NCI-H524 treated with DMSO at 0.1 percent for 48 hours (cell line): Measurements from ENCODE around the gene AP1M1.

Experiments used
- DNase-seq: peaks from one replicate; lab custom pipeline; 2025; lab: John Stamatoyannopoulos, UW

The AP1M1 gene

DNA sequence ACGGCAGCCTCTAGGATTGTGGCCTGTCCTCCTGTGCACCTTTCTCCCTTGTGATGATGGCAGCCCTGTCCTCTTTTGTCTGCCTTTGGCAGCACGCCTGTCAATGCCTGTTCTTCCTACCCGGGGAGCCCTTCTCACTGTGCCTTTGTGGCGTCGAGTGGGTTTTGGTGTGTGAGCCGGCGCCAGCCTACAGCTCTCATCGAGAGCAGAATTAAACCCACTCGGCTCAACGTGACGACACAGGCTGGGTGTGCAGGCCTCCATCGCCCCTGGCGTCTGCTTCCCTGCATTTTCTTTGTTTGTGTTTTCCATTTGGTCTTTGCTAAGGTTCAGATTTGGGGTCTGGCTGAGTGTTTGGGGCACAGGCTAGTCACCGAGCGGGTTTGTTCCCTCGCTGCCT is 34.4 kb downstream of the AP1M1 start:
- DNase-seq, result no peak

DNA sequence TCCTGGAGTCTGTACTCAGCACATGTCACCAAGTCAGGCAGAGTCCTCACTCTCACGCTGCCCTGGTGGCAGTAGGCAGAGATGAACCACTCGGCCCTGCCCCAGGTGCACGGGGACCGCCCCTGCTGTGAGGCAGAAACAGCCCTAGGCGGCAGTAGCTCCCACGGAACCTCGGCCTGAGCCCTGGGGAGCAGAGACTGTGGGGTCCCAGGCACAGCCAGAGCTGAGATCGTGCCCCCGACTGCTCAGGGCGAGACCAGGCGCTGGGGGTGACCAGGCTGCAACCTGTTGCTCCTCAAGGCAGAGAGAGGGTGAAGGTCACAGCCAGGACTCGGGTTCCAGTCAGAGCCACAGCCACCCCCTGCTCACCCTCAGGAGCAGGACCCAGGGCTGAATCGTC is 34.9 kb downstream of the AP1M1 start:
- DNase-seq, result no peak

DNA sequence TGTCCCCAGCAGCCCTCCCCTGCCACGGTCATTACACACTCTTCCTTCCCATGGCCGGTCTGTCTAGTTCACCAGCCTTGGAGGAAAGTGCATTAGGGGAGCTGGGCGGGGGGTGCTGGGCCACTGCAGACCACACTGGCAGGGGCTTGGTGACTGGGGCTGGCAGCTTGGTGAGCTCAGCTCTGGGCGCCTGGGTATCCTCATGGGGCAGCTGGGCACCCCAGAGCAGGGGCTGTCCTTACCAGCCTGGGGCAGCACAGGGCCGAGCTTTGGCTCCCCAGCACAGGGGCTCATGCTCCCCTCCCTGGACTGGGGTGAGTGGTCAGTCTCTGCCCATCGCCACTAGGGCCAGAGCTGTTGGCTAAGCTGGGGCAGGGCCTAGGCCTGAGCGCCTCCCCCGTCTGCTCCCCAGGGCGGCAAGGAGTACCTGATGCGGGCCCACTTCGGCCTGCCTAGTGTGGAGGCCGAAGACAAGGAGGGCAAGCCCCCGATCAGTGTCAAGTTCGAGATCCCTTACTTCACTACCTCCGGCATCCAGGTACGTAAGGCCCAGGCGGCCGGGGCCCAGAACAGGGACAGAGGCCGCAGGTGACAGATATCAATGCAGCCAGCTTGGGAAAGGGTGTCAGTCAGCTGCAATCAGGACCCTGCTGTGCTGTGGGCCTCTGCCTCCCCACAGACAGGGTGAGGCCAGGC is 35.5 kb downstream of the AP1M1 start:
- no peak for DNase-seq

GRCh38 chr19:16233836-16234551 is 36.3 kb downstream of the AP1M1 start:
- no peak for DNase-seq

GRCh38 chr19:16234552-16235445 is 37.1 kb downstream of the AP1M1 start:
- no peak for DNase-seq

DNA sequence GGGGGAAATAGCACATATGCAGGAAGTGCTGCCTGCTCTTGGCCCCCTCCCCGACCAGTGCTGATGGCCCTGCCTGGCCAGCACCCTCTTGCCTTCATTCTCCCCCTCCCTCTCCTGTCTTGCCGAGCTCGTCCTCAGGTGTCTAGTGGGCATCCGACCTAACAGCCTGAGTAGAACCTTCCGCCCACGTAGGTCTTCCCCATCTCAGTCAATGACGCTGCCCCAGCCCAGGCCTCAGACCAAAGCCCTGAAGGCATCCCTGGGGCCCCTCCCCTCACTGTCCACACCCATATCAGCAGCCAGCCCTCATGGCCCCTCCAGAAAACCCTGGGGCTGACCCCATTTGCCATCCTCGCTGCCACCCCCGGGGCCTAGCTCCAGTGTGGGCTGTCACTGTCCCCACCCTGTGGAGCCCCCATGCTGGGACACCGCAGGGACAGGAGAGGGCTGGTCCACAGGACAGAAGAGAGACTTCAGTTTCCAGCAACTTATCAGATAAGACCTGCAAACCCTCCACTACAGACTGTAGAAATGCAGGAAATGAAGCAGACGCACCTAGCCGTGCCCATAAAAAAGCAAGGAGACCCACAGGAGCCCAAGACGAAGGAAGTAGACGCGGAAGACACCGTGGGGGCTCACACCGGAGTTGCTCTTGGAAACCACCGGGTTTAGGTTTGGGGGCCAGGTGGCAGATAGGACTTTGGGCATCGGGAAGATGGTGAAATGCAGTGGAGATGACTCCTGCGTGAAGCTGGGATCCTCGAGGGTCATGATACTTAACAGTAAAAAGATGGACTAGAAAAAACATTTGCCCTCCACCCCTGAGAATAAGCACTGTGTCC is 38.3 kb downstream of the AP1M1 start:
- no peak for DNase-seq

DNA sequence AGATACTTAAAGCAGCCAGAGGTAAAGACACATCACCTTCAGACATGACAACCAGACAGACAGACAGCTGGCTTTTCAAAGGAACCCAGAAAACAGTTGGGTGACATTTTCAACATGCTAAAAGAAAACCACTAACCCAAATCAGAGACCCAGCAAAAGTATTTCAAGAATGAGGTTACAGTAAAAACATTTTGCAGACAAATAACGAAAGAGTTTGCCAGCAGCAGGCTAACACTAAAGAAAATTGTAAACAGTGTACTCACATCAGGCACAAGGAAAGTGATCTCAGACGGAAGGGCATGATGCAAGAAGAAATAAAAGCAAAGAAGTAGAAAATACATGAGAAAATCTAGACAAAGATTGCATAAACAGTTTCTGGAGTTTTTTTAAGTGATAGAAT is 46.4 kb downstream of the AP1M1 start:
- no peak for DNase-seq

DNA sequence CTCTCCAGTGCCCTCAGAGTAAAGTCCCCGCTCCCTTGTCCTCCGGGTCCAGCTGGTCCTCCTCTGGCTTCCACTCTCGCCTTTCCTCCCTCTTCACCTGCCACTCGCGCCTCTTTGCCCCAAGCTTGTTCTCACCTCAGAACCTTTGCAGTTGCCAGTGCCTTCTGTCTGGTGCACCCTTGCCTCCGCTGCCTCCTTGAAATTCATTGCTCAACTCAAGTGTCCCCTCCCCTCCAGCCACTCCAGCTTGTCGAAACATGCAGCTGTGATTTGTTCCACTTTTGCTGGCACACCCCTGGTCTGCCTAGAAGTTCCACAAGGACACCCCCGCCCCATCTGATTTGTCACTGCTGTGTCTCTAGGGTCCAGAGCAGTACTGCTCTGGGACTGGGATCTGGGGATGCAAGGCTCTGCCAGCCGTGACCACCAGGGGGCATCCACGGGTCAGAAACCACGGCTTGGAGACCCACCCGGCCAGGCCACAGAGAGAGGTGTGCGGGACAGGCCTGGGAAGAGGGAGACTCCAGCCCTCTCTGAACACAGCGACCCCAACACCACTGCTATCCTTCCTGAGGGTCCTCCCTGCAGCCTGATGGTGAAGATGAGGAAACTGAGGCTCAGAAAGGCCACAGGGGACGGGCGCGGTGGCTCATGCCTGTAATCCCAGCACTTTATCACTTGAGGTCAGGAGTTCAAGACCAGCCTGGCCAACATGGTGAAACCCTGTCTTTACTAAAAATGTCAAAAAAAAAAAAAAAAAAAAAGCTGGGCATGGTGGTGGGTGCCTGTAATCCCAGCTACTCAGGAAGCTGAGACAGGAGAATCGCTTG is 49.9 kb downstream of the AP1M1 start:
- DNase-seq, result no peak

DNA sequence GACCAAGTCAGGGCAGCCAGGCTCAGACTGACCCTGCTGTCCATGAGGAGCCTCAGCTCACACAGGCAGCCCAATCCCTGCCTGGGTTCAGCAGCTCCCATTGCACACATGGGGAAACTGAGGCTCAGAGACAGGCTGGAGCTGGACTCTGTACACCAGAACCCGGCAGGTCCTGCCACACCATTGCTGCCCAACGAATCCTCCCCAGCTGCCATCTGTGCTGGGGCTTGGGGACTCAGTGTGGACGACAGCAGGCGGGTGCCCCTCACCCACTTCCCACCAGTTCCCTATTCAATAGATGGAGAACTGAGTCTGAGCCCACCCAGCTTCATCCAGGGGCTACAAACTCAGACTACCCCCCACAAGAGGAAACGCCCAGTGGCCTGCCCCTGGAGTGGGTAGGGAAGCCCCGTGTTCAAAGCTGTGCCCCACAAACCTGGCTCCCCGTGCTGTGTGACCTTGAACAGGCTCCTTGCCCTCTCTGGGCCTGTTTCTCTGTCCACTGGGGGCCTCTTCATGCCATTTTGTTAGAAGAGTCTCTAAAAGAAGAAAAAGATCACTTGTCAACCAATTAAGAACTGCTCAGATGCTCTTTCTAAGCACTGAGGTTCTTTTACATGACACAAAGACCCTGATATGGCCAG is 50.8 kb downstream of the AP1M1 start:
- no peak for DNase-seq

DNA sequence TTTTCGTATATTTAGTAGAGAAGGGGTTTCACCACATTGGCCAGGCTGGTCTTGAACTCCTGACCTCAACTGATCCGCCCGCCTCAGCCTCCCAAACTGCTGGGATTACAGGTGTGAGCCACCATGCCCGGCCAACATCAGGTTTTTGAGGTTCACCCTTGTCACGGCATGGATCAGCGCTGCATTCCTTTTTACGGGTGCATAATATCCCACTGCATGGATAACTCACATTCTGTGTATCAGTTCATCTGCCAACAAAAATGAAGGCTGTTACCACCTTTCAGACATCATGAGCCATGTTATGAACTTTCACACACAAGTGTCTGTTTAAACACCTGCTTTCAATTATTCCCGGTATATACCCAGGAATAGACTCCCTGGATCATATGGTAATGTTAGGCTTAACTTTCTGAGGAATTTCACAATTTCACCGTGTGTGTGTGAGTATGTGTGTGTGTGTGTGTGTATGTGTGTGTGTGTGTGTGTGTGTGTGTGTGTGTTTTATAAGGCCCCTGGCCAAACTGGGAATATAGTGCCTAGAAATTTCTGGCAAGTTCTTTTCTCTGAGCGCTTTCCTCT is 52.2 kb downstream of the AP1M1 start:
- no peak for DNase-seq

DNA sequence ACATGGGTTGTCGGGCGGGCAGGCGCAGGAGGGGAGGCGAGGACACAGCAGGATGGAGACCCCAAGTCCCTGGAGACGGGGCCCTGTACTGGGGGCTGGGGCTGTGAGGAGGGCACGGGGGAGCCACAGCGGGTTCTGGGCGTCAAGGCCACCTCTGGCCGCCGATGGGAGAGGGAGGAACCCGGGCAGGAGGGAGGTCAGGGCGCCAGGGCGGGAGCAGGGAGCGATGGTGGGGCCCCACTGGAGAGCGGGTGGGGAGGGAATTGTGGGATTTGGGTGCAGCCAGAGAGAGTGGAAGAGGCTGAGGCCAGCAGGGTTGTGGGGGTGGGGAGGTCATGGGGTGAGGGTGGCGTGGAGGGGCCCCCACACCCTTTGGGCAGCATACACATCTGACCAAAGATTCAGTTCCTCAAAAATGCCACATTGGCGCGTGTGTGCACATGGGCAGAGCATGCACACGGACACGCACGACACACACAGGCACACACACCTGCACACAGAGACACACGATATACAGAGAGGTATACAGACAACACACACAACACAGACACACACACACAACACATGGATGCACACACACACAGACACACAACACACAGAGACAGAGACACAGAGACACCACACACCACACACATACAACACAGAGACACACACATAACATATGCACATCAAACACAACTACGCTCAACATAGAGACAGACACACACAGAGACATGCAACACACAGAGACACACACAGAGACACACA is 54.9 kb downstream of the AP1M1 start:
- DNase-seq, result no peak

DNA sequence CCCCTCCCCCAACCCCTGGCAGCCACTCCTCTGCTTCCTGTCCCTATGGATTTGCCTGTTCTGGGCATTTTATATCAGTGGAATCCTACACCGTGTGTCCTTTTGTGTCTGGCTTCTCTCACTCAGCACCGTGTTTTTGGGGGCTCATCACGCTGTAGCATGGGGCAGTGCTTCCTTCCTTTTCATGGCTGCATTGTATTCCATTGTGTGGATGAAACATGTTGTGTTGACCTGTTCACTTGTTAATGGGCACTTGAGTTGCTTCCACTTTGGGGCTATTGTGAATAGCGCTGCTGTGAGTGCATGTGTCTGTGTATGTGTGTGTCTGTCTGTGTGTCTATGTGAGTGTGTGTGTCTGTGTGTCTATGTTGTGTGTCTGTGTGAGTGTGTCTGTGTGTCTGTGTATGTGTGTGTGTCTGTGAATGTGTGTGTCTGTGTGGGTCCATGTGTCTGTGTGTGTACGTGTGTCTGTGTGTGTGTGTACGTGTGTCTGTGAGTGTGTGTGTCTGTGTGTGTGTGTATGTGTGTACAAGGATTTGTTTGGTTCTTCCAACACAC is 57.2 kb downstream of the AP1M1 start:
- DNase-seq, result no peak

GRCh38 chr19:16257509-16258002 is 59.8 kb downstream of the AP1M1 start:
- DNase-seq, result no peak

GRCh38 chr19:16258440-16258903 is 60.8 kb downstream of the AP1M1 start:
- DNase-seq, result no peak

- DNase-seq, result no peak
Measured at GRCh38 chr19:16259385-16260159, 61.9 kb downstream of the AP1M1 start.

GRCh38 chr19:16260160-16260811 is 62.6 kb downstream of the AP1M1 start:
- DNase-seq, result no peak

GRCh38 chr19:16260812-16261161 is 63.1 kb downstream of the AP1M1 start:
- no peak for DNase-seq
